Renal pelvis (tissue), 4 donors: Measurements from ENCODE around the gene SYS1. TPM values are rescaled to one million over a fixed set of nuclear protein-coding genes. Genes with fewer than 3 reads are reported as not detected.

Experiments
- DNase-seq: peaks from one replicate; pipeline ENCODE4 v3.0.0-alpha.2; 2013
- polyA plus RNA-seq, 3 donors: library from polyadenylated mRNA; unstranded; fragments of 120-200 nt; gene quantifications; one replicate each; pipeline ENCODE4 v1.2.1, GENCODE V29; 2013; ENCODE audit not compliant: insufficient read length in 3 of 3

SYS1 gene
- polyA plus RNA-seq, 3 donors = 32.0 to 36.5 (median 36.1) TPM

DNA sequence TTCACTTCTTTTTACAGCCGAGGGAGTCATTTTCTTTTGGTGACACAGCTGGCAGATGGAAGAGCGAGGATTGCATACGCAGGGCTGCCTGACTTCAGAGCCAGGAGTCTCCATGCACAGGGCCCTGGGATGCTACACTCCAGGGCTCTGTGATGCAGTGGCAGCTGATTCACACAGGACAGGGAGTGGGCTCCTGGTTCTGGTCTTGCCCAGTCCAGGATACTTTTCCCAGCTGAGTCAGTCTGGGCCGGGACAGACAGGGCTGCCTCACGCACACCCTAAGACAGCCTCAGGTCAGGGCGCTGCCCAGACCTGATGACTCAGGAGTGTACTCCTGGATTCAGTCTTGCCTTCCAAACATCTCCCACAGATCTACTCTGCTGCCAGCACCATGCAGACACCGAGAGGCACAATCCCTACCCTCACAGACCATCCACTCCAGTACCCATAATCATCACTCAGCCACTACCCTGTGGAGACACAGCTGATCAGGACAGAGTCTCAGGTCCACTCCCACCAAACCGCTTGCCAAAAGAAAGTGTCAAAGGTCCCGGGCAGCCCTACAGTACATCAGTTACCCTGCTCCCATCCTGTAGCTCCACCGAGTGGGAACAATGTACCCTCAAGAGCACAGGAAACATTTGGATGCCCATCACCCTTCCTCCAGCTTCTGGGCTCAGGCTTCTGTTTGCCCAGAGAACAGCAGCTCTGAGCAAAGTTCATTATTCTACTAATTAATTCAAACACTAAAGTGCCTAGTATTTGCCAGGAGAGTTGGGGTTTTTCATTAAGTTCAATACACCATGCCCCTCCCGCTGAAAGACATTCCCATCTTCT lies 26.2 kb upstream of the SYS1 start:
- no peak for DNase-seq

GRCh38 chr20:45337367-45338120 lies 25.4 kb upstream of the SYS1 start:
- DNase-seq = peak; percentile 66

GRCh38 chr20:45338121-45339030 lies 24.6 kb upstream of the SYS1 start:
- no peak for DNase-seq

- DNase-seq = no peak
Observed at GRCh38 chr20:45339084-45339483, 23.9 kb upstream of the SYS1 start.

DNA sequence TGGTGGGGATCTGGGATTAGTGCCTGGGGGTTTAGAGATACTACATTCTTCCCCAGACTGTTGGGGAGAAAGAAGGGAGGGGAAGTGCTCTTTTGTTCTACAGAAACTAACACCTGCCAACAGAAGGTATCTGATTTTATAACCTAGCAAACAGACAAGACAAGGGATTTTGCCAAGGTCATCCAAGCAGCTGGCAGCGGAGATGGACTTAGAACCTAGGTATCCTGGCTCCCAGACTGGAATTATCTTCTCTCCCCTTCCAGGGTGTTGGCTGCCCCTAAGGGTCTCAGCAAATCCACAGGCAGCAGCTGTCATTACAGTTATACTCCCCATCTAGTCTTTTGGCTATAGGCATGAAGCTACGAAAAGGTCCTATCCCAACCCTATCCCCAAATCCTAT lies 23.2 kb upstream of the SYS1 start:
- no peak for DNase-seq

- no peak for DNase-seq
Observed at GRCh38 chr20:45340236-45340847, 22.6 kb upstream of the SYS1 start.

- DNase-seq = no peak
Observed at GRCh38 chr20:45340951-45341350, 22.0 kb upstream of the SYS1 start.

DNA sequence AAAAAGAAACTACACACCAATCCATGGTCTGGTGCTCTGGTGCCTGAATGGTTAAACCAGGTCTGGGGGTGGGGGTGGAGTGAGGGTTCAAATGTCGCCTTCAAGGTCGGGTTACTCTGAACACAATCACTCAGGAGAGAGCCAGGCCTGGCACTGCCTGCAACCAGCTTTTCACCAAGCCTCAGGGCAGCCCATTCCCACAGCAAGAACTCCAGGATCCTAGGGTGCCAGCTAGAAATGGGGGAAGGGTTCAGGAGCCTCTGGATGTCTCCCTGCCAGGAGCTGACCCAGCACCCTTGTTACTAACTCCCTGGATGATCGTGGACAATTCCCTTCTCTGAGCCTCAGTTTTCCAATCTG lies 21.4 kb upstream of the SYS1 start:
- DNase-seq = no peak

DNA sequence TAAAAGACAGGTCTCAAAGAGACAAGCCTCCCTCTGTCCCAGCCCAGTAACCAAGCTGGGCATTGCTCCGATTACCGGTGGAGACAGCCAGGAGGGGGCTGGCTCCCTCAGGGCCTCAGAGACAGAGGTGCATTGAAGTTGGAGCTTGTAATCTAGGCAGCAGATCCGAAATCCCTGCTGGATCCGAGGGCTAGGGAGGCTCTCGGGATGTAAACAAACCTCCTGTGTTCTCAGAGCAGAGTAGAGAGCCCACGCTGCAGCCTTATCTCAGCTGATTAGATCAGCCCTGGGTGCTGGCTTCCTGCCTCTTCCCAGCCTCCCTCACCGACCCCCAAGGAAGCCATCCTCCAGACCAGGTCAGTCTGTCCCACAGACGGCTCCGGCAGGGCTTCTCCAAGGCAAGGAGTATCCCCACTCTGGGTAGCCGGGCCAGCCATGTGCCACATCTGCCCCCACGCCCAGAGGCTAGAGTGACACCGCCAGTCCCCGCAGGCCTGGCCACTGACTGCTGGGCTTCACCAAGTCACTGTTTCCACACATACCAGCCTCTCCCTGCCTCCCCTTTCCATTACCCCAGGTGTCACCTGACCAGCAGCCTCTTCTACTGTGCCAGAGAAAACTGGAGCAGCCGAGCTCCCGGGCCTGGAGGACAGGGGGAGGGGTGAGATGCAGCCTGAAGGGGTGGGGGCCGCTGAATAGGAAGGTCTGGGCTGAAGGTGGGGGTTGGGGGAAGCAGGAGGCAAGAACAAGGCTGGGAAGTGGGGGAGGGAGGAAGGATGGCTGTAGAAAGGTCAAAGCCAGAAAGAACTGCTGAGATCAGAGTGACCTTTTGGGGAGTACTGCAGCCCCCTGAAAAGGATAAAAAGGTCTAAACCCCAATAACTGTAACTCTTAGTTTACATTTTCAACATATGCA lies 20.8 kb upstream of the SYS1 start:
- peak; percentile 58 for DNase-seq

- no peak for DNase-seq
Observed at GRCh38 chr20:45342855-45343531, 20.0 kb upstream of the SYS1 start.

DNA sequence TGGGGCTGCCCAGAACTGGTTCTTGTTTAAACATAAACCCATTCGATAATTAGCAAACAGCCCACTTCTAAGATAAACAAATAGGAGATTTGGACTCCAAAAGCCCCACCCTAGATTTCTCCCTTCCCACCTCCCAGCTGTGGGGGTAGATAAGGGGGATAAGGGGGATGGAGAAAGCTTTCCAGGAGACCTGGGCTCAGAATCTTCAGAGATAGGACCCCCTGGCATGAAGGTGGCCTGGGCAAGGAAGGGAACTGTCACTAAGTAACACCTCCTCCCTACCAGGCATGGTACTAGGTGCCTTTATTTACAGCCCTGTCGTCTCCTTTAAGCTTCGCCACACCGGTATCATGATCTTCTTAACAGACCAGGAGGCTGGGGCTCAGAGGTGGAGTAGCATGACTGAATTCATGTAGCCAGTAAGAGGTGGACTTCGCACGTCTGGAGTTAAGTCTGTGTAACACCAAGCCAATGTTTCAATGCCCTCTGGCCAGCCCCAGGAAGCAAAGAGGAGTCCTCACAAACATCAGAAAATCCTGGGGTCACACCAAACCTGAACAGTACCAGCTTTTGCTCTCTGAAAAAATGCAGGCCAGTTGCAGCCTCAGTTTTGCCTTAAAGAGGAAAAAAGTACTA lies 19.3 kb upstream of the SYS1 start:
- no peak for DNase-seq

GRCh38 chr20:45344168-45344860 lies 18.6 kb upstream of the SYS1 start:
- no peak for DNase-seq

DNA sequence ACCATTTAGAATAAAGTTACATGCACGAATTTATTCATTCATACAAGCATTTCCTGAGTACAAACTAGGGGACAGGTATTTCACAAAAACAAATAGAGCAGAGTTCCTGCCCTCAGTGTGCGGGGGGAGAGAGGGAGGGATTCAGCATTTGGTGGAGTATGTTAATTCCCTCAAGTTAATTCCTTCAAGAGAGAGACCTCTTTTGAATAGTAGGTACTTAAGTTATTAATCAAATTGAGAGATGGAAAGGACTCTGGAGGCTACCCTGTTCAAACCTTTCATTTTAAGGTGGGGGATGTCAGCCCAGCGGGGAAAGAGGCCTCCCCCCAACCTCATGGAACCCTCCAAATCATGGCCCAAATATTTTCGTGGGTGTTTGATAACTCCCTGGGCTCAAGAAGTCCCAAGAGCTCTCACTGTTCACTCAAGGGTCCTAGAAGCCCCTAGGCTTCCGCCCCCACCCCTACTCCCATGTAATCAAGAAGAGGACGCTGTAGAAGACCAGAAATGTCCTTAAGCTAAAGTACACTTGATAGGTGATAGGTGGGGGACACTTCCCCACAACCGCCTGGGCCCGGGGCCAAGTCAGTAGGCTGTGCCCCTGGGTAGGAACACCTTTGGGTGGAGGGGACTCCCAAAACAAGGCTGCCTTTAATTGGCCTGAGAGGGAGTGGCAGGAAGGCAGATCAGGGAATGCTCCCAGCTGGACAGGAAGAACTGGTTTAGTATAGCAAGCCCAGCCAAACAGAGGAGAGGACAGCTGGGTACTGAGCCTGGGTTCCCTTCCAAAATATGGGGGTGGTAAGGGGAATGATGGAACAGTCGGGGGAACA lies 17.6 kb upstream of the SYS1 start:
- DNase-seq = no peak

- DNase-seq = no peak
Observed at GRCh38 chr20:45346291-45346718, 16.7 kb upstream of the SYS1 start.

DNA sequence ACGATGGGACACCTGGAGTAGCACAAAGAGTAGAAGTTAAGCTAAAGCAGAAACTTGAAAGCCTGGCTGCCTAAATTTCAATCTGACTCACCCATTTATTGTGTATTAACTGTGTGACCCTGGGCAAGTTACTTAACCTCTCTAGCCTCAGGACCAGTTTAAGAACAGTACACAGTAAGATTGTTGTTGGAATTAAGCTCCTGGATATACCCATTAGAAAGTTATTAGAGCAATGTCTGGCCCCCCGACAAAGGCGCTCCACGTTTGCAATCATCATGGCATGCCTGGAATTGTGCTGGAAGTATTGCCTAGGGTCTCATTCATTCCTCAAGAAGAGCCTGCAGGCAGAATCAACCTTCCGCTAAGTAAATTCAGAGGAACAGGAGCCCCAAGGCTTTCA lies 16.1 kb upstream of the SYS1 start:
- no peak for DNase-seq

- DNase-seq = no peak
Observed at GRCh38 chr20:45347297-45347935, 15.5 kb upstream of the SYS1 start.
